Tibial nerve (tissue), 4 donors: ENCODE measurements around the gene CERS1. TPM values are rescaled to one million over a fixed set of nuclear protein-coding genes. Genes with fewer than 3 reads are reported as not detected.

Source experiments
- DNase-seq, 2 donors: peaks; one replicate each; pipeline ENCODE4 v3.0.0-alpha.2; 2019; ENCODE audit warnings: low spot score in 2 of 2
- H3K27ac ChIP-seq, 4 donors: fragments of 200-600 bp; sonication (generic) in 3 of 4; one replicate each; pipeline ENCODE4 v1.5.1; 2017 to 2019; ENCODE audit warnings: mild to moderate bottlenecking in 1 of 4
- H3K27me3 ChIP-seq, 2 donors: fragments of 200-600 bp; sonication (generic) in 1 of 2; one replicate each; pipeline versions ENCODE4 v1.5.1 to v1.6.0; 2017 to 2019
- H3K36me3 ChIP-seq, 3 donors: fragments of 200-600 bp; sonication (generic); one replicate each; pipeline ENCODE4 v1.5.1; 2018 to 2019
- H3K4me1 ChIP-seq, 4 donors: fragments of 200-600 bp; sonication (generic) in 3 of 4; one replicate each; pipeline ENCODE4 v1.5.1; 2017 to 2019
- H3K4me3 ChIP-seq, 4 donors: fragments of 200-600 bp; sonication (generic) in 3 of 4; one replicate each; pipeline ENCODE4 v1.5.1; 2017 to 2019; ENCODE audit warnings: mild to moderate bottlenecking in 1 of 4, moderate library complexity in 1 of 4
- H3K9me3 ChIP-seq, 4 donors: fragments of 200-600 bp; sonication (generic) in 3 of 4; one replicate each; pipeline ENCODE4 v1.5.1; 2017 to 2019
- EP300 ChIP-seq, 2 donors: sonication (generic); formaldehyde crosslinking; IDR thresholded peaks; one replicate each; pipeline ENCODE4 v1.6.1; 2017; ENCODE audit warnings: antibody characterized with exemption in 2 of 2, mild to moderate bottlenecking in 1 of 2
- POLR2A ChIP-seq, 2 donors: fragments of 450-650 bp; IDR thresholded peaks; one replicate each; pipeline ENCODE4 v1.6.1; 2017; ENCODE audit warnings: antibody characterized with exemption in 2 of 2, mild to moderate bottlenecking in 2 of 2, moderate library complexity in 2 of 2
- WGBS, 2 donors: methylation state at CpG; one replicate each; pipeline ENCODE4 v1.1.5; 2018; 5-methylcytosine and 5-hydroxymethylcytosine counted together
- total RNA-seq, 4 donors: library from RNA; depleted of rRNA; stranded (reverse); fragments of >200 nt; gene quantifications; one replicate each; pipeline ENCODE4 v1.1.0, GENCODE V29; 2016
- TF ChIP-seq, protein P1 (sequence below), 5 experiments: fragments of 200-600 bp in 3 of 5; fragments of 450-650 bp in 2 of 5; sonication (generic) in 3 of 5; IDR thresholded peaks; one replicate each; pipeline ENCODE4 v1.5.1; 2016 to 2019; ENCODE audit warnings: antibody characterized with exemption in 5 of 5, mild to moderate bottlenecking in 3 of 5, moderate library complexity in 2 of 5

Gene CERS1
- total RNA-seq, 4 donors from 2014 or later: 7.0 to 14.9 (median 13.4) TPM

DNA sequence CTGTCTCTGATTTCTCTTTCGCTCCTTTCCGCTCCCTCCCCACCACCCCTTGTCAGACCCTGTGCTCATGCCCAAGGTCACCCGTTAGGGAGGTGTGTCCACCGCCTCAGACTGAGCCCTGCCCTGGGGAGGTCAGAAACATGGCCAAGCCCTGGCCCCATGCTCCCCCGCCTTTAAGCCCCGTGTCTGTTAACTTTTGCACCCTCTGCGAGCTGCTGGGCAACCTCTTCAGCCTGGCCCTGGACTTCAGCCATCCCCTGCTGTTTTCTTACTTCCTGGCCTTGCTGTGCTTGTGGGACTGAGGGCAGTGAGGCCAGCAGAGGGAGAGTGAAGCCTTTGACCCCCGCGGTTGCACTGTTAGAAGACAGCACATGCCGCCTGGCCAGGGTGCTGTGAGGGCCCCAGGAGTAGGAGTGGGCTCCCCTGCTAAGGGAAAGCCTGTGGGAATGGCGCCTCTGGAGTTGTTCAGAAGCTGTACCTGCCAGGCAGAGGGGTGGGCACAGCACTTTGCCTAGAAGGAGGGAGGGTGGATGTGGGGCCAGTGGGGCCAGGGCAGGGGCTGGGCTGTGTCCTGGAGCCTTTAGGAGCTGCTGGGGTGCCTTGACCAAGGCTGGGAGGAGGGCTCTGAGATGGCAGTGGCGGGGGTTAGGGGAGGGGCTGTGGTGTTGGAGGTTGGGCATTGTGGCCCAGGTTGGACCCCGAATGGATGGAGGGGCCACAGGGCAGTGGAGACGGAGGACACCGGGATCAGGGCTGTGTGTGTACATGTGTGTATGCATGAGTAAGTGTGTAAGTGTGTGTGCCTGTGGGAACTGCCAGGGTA, 56.3 kb downstream of the CERS1 start:
- 56 to 57% methylated on average over 15 of the region's 15 CpGs for WGBS, 2 donors
- H3K4me3 ChIP-seq: peak overlapping the region in 1 of 4 donors; percentile 8
- H3K27me3 ChIP-seq: no peaks in the 10 kb centered on the region
- H3K36me3 ChIP-seq: peaks cover 0 to 7% (median 0%) of the 10 kb centered on the region in 3 donors
- peaks cover 0 to 99% (median 31%) of the 10 kb centered on the region in 4 donors for H3K4me1 ChIP-seq
- H3K27ac ChIP-seq: peak overlapping the region in 1 of 4 donors; percentile 11
- H3K9me3 ChIP-seq: no peaks in the 10 kb centered on the region
- no peak for TF ChIP-seq POLR2A (IDR thresholded peaks at IDR 0.05)
- TF ChIP-seq EP300 (IDR thresholded peaks at IDR 0.05): no peak
- TF ChIP-seq, protein P1, sequence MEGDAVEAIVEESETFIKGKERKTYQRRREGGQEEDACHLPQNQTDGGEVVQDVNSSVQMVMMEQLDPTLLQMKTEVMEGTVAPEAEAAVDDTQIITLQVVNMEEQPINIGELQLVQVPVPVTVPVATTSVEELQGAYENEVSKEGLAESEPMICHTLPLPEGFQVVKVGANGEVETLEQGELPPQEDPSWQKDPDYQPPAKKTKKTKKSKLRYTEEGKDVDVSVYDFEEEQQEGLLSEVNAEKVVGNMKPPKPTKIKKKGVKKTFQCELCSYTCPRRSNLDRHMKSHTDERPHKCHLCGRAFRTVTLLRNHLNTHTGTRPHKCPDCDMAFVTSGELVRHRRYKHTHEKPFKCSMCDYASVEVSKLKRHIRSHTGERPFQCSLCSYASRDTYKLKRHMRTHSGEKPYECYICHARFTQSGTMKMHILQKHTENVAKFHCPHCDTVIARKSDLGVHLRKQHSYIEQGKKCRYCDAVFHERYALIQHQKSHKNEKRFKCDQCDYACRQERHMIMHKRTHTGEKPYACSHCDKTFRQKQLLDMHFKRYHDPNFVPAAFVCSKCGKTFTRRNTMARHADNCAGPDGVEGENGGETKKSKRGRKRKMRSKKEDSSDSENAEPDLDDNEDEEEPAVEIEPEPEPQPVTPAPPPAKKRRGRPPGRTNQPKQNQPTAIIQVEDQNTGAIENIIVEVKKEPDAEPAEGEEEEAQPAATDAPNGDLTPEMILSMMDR (IDR thresholded peaks at IDR 0.05): no peak
- no peak for DNase-seq

DNA sequence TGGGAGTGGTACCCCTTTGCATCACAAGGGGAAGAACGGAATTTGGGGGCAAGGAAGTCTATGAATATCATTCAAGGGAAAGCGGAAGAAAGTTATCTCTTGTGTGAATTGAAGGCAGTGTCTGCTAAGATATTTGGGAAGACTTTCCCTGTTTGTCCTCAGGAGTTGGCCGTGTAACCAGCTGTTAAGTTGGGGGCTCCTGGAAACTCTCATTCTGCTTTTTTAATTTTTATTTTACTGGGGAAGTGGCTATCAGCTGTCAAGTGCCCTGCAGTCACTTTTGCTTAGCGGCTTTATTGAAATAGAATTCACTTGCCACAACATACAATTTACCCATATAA, 61.3 kb downstream of the CERS1 start:
- no peak for DNase-seq
- WGBS, 2 donors: 61 to 75% methylated on average over 4 of the region's 4 CpGs
- no peaks in the 10 kb centered on the region for H3K9me3 ChIP-seq
- peaks cover 0 to 7% (median 0%) of the 10 kb centered on the region in 3 donors for H3K36me3 ChIP-seq
- H3K4me3 ChIP-seq: no peak overlapping the region
- H3K27me3 ChIP-seq: no peaks in the 10 kb centered on the region
- H3K4me1 ChIP-seq: peaks cover 0 to 75% (median 29%) of the 10 kb centered on the region in 4 donors
- H3K27ac ChIP-seq: no peak overlapping the region
- TF ChIP-seq, protein P1 (IDR thresholded peaks at IDR 0.05): no peak
- TF ChIP-seq EP300 (IDR thresholded peaks at IDR 0.05): no peak
- TF ChIP-seq POLR2A (IDR thresholded peaks at IDR 0.05): no peak

DNA sequence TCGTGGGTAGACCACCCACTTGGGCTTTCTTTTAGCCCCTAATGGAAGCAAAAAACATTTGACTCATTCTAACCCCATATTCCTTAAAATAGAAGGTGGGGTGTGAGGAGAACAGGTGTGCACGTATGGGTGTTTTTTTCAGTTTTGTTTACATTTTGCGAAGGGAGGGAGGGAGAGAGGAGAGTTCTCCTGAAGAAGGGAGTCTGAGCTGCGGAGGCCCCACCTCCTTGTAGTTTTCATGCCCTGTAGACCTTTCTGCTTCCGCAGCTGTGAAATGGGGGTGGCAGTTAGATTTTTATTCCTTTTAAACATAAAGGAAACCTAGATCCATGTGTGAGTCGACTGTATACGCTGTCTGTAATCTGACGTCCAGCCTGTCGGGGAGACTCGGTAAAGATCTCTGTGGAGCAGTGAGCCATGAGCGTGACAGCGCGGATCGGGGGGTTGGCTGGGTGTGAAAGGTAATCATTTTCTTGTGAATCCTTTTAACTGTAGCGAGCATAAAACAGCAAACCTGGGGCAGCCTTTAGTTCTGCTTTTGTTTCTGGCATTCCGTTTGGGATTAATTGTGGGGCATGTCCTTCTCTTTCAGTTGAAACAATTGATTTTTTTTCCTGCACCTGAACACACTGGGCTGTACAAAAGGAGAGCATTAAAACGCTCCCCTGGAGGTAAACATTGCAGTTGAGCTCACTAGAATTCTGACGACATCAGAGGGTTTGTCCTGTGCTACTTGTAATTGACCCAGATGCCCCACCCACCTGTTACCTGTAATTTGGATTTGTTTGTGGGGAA, 61.9 kb downstream of the CERS1 start:
- Histone ChIP-seq H3K9me3 (no peaks in the 10 kb centered on the region), H3K36me3 (peaks cover 0 to 7% (median 0%) of the 10 kb centered on the region in 3 donors), H3K27ac (peak overlapping the region in 2 of 4 donors; percentile 88 to 92), H3K4me3 (peak overlapping the region; percentile 51 to 98 (median 88)), H3K27me3 (no peaks in the 10 kb centered on the region), H3K4me1 (peaks cover 0 to 70% (median 24%) of the 10 kb centered on the region in 4 donors)
- 19 to 20% methylated on average over 18 of the region's 18 CpGs for WGBS, 2 donors
- no peak for DNase-seq
- TF ChIP-seq POLR2A (IDR thresholded peaks at IDR 0.05): no peak
- no peak for TF ChIP-seq EP300 (IDR thresholded peaks at IDR 0.05)
- TF ChIP-seq, protein P1 (IDR thresholded peaks at IDR 0.05): no peak

DNA sequence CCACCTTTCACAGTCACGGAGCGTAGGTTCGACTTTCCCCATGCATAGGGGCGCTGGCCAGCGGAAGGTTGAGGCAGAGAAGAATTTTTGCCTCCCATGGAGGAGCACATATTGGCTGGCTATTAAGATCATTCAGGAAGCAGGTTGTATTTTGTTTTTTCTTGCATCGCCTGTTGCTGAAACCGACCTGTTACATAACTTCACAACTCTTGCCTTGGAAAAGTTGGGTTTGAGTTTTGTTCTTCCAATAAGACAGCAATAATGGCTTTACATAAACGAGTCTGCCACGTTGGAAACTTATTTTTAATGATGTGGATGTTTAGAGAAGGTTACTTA, 62.8 kb downstream of the CERS1 start:
- H3K27me3 ChIP-seq: no peaks in the 10 kb centered on the region
- H3K36me3 ChIP-seq: peaks cover 0 to 7% (median 0%) of the 10 kb centered on the region in 3 donors
- TF ChIP-seq EP300 (IDR thresholded peaks at IDR 0.05) (no peak), POLR2A (IDR thresholded peaks at IDR 0.05) (no peak)
- TF ChIP-seq, protein P1 (IDR thresholded peaks at IDR 0.05): no peak
- DNase-seq: no peak
- peaks cover 0 to 60% (median 23%) of the 10 kb centered on the region in 4 donors for H3K4me1 ChIP-seq
- peak overlapping the region in 3 of 4 donors; percentile 30 to 92 (median 88) for H3K27ac ChIP-seq
- H3K4me3 ChIP-seq: peak overlapping the region; percentile 51 to 98 (median 88)
- WGBS, 2 donors: 1 to 7% methylated on average over 9 of the region's 9 CpGs
- H3K9me3 ChIP-seq: no peaks in the 10 kb centered on the region
